K562 (cell line): ENCODE measurements around the gene BEND6. TPM values are rescaled to one million over a fixed set of nuclear protein-coding genes. Genes with fewer than 3 reads are reported as not detected.
A peak's percentile ranks its signal among the peaks of the same experiment; 100 is the strongest.

Experiments used
- ATAC-seq: fragments of 200-7000 bp; cut with Tn5 transposase; 3 replicates; pipeline ENCODE4 v1.9.1; 2020; ENCODE audit warnings: moderate library complexity
- BruUV-seq: library from RNA; stranded (reverse); fragments of 400-500 nt; replicated peaks from 2 replicates; lab custom pipeline; 2021; lab: Mats Ljungman, UMichigan
- CTCF ChIA-PET: fragments of 300-600 bp; formaldehyde crosslinking; extraction: SDS; loops from one replicate; lab custom pipeline; 2021; ENCODE audit warnings: low intra/inter-chr PET ratio; lab: Yijun Ruan, JAX
- POLR2A ChIA-PET: fragments of 300-600, 350-650 bp; sonication (Branson Sonifier 250); formaldehyde crosslinking; extraction: SDS; loops from one replicate; lab custom pipeline; 2021; ENCODE audit warnings: antibody characterized with exemption, inconsistent platforms; lab: Yijun Ruan, JAX
- DNase-seq, 4 experiments: peaks; one replicate each; pipeline versions ENCODE4 v3.0.0 to v3.0.0-alpha.2; 2011 to 2018; ENCODE audit warnings: low spot score in 3 of 4, mixed read lengths in 3 of 4; ENCODE audit errors: extremely low read depth in 1 of 4
- FAIRE-seq: peaks from 2 replicates; lab custom pipeline; 2011; peaks lifted over from hg19 to GRCh38; lab: Jason Lieb, UNC
- H2AFZ ChIP-seq: 2 replicates; pipeline ENCODE4 v1.6.0; 2011; ENCODE audit warnings: low read depth, low read length, control low read depth, inconsistent platforms
- H3K27ac ChIP-seq: fragments of 200-600 bp; 3 replicates; pipeline ENCODE4 v1.8.0; 2011; ENCODE audit warnings: low read depth, mild to moderate bottlenecking, control low read depth, inconsistent platforms, low read length, moderate library complexity, mixed read lengths; ENCODE audit errors: extremely low read depth
- H3K27me3 ChIP-seq, 2 experiments: fragments of 300-600 bp in 1 of 2; 2 replicates in 1 of 2; 3 replicates in 1 of 2; pipeline versions ENCODE4 v1.6.0 to v1.8.0; 2011; ENCODE audit warnings: inconsistent platforms in 2 of 2, low read length in 2 of 2, mild to moderate bottlenecking in 1 of 2, mixed read lengths in 1 of 2, moderate library complexity in 1 of 2; ENCODE audit not compliant: control insufficient read depth in 2 of 2, insufficient read depth in 2 of 2
- H3K36me3 ChIP-seq: fragments of 300-600 bp; 3 replicates; pipeline ENCODE4 v1.8.0; 2011; ENCODE audit warnings: mild to moderate bottlenecking, low read length, inconsistent platforms; ENCODE audit not compliant: control insufficient read depth, insufficient read depth
- H3K4me1 ChIP-seq, 2 experiments: fragments of 200-600 bp in 1 of 2; replicated peaks in 1 of 2; 2 replicates in 1 of 2; 3 replicates in 1 of 2; pipeline versions ENCODE4 v1.5.1 to v1.8.0; 2011; ENCODE audit warnings: inconsistent platforms in 2 of 2, low read length in 2 of 2, mild to moderate bottlenecking in 1 of 2, mixed read lengths in 1 of 2, moderate library complexity in 1 of 2; ENCODE audit not compliant: control insufficient read depth in 2 of 2, insufficient read depth in 2 of 2
- H3K4me2 ChIP-seq: 2 replicates; pipeline ENCODE4 v1.6.1; 2011; ENCODE audit warnings: low read length, control low read depth, inconsistent platforms, mixed read lengths; ENCODE audit not compliant: insufficient read depth
- H3K4me3 ChIP-seq: fragments of 200-600 bp; sonication (generic), shearing (Covaris generic); 2 replicates; pipeline ENCODE4 v1.5.1; 2016; ENCODE audit warnings: control low read depth, inconsistent platforms
- H3K79me2 ChIP-seq: fragments of 200-600 bp; 3 replicates; pipeline ENCODE4 v1.8.0; 2011; ENCODE audit warnings: low read length, inconsistent platforms; ENCODE audit not compliant: control insufficient read depth, insufficient read depth
- H3K9ac ChIP-seq, 2 experiments: 2 replicates each; pipeline versions ENCODE4 v1.6.0 to v1.6.1; 2011; ENCODE audit warnings: low read depth in 2 of 2, low read length in 2 of 2, control low read depth in 1 of 2, inconsistent platforms in 1 of 2, mild to moderate bottlenecking in 1 of 2, mixed read lengths in 1 of 2; ENCODE audit not compliant: insufficient read depth in 1 of 2
- H3K9me1 ChIP-seq: one replicate; pipeline ENCODE4 v1.6.0; 2011; ENCODE audit warnings: inconsistent platforms, mild to moderate bottlenecking, low read length, moderate library complexity; ENCODE audit not compliant: control insufficient read depth, insufficient read depth
- H3K9me3 ChIP-seq: replicated peaks from 2 replicates; pipeline ENCODE4 v1.5.1; 2011; ENCODE audit warnings: low read depth, low read length, inconsistent platforms; ENCODE audit not compliant: control insufficient read depth, insufficient read depth
- H4K20me1 ChIP-seq: replicated peaks from 2 replicates; pipeline ENCODE4 v1.6.1; 2011; ENCODE audit warnings: low read length, inconsistent platforms, mixed read lengths; ENCODE audit not compliant: control insufficient read depth, insufficient read depth
- C11orf30 ChIP-seq: fragments of 450-650 bp; IDR thresholded peaks from 2 replicates; pipeline ENCODE4 v1.6.1; 2016; ENCODE audit warnings: low read depth, mild to moderate bottlenecking
- CREM ChIP-seq: IDR thresholded peaks from 2 replicates; pipeline ENCODE4 v1.6.1; 2014; ENCODE audit warnings: antibody characterized with exemption, low read depth
- POLR2H ChIP-seq: IDR thresholded peaks from 2 replicates; pipeline ENCODE4 v1.6.1; 2016; ENCODE audit warnings: missing genetic modification characterization, low read depth, mild to moderate bottlenecking, control low read depth, missing compliant biosample characterization, moderate library complexity
- ZNF316 ChIP-seq: fragments of 450-650 bp; IDR thresholded peaks from 2 replicates; pipeline ENCODE4 v1.6.1; 2016
- WGBS: fragments of 100-300 bp; shearing (Covaris generic); methylation state at CpG from one replicate; pipeline ENCODE4 v1.1.6; 2016; ENCODE audit warnings: low coverage, mixed read lengths; ENCODE audit not compliant: insufficient coverage; ENCODE audit errors: missing lambda C conversion rate; 5-methylcytosine and 5-hydroxymethylcytosine counted together
- in situ Hi-C: fragments of 300-500 bp; cut with MboI; formaldehyde crosslinking; loops from 4 replicates; pipeline ENCODE4 v1.15.0; 2018; ENCODE audit warnings: inconsistent platforms, mixed read lengths
- intact Hi-C: fragments of 100-400 bp; cut with micrococcal nuclease; formaldehyde crosslinking; loops from 2 replicates; pipeline ENCODE4 v1.14.2; 2022
- polyA plus RNA-seq, 8 experiments: library from polyadenylated mRNA; depleted of rRNA in 4 of 8; stranded (reverse) in 5 of 8; unstranded in 3 of 8; fragments of >200 nt; fragmentation: Nextera tagmentation in 2 of 8; fragmentation: Illumina TruSeq in 1 of 8; extraction: Ambion mirVana in 2 of 8; extraction: Trizol in 1 of 8; gene quantifications; 2 replicates each; pipeline versions ENCODE4 v1.2.1 to v1.2.3, GENCODE V29; 2011 to 2014; ENCODE audit warnings: inconsistent platforms in 1 of 8, missing spikeins in 1 of 8
- total RNA-seq, 7 experiments: library from RNA; depleted of rRNA in 6 of 7; stranded (reverse); fragments of >200 nt in 6 of 7; fragmentation: Illumina TruSeq in 2 of 7; extraction: Trizol in 2 of 7; gene quantifications; 2 replicates each; pipeline versions ENCODE4 v1.2.1 to v1.2.3, GENCODE V29; 2011 to 2021; ENCODE audit warnings: low replicate concordance in 1 of 7
- TF ChIP-seq, protein P1 (sequence below): fragments of 450-650 bp; formaldehyde crosslinking; IDR thresholded peaks from 2 replicates; pipeline ENCODE4 v1.4.0; 2020; ENCODE audit warnings: mild to moderate bottlenecking, moderate library complexity
- TF ChIP-seq, protein P2 (sequence below): fragments of 250-450 bp; sonication (Bioruptor Pico); IDR thresholded peaks from 2 replicates; pipeline ENCODE4 v1.5.0; 2021

The BEND6 gene
- total and polyA plus RNA-seq, 9 of the 15 experiments (the other 6 are each of a cell fraction or from before 2014, with no cell fraction given): 0.37 to 4.0 (median 1.1) TPM

DNA sequence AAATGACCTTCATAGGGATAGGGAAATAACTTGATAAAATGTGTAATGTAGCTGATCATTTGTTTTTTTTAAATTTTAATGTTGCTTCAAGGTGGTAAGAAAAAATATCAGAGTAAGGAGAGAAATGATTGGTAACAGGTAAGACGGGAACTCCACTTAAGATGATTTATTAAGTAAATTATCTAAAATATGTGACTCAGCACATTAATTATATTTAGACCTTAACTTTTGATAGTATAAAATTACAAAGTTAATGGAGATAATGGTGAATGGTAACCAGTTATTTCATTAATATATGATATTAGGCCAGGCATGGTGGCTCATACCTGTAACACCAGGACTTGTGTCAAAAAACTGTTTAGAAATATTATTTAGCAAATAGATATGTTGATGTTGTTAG is 10.2 kb downstream of the BEND6 start:
- in situ Hi-C loops: no loop called here
- ATAC-seq (no peak), DNase-seq (no peak), FAIRE-seq (no peak)
- POLR2A ChIA-PET: interaction anchor here (0.5 kb wide), 1 partner anchor 10 kb away, joined by 4 read pairs; no protein-coding TSS in a partner anchor
- Histone ChIP-seq H3K9me1 (no peaks in the 10 kb centered on the region), H3K9ac (no peak overlapping the region), H2AFZ (no peak overlapping the region), H3K36me3 (no peaks in the 10 kb centered on the region), H3K27ac (no peak overlapping the region), H3K4me3 (no peak overlapping the region), H3K79me2 (no peaks in the 10 kb centered on the region), H3K4me2 (no peak overlapping the region), H4K20me1 (no peaks in the 10 kb centered on the region), H3K4me1 (no peaks in the 10 kb centered on the region; a peak in 1 of 5 replicates), H3K27me3 (no peaks in the 10 kb centered on the region), H3K9me3 (no peaks in the 10 kb centered on the region)
- CTCF ChIA-PET: no interaction called here
- WGBS: 69% methylated on average over 1 of the region's 1 CpG
- intact Hi-C loops: no loop called here
- no TSS peak for BruUV-seq
- TF ChIP-seq POLR2H: no peak
- TF ChIP-seq CREM: no peak
- TF ChIP-seq, protein P1, sequence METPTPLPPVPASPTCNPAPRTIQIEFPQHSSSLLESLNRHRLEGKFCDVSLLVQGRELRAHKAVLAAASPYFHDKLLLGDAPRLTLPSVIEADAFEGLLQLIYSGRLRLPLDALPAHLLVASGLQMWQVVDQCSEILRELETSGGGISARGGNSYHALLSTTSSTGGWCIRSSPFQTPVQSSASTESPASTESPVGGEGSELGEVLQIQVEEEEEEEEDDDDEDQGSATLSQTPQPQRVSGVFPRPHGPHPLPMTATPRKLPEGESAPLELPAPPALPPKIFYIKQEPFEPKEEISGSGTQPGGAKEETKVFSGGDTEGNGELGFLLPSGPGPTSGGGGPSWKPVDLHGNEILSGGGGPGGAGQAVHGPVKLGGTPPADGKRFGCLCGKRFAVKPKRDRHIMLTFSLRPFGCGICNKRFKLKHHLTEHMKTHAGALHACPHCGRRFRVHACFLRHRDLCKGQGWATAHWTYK (CRISPR knock-in tag): no peak
- peak; percentile 76 for TF ChIP-seq ZNF316
- TF ChIP-seq, protein P2, sequence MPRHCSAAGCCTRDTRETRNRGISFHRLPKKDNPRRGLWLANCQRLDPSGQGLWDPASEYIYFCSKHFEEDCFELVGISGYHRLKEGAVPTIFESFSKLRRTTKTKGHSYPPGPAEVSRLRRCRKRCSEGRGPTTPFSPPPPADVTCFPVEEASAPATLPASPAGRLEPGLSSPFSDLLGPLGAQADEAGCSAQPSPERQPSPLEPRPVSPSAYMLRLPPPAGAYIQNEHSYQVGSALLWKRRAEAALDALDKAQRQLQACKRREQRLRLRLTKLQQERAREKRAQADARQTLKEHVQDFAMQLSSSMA (CRISPR knock-in tag): no peak
- TF ChIP-seq C11orf30: peak; percentile 34; the same call in 1 of the 2 replicates
